Measurements from ENCODE around the gene ZNF831. TPM values are rescaled to one million over a fixed set of nuclear protein-coding genes. Genes with fewer than 3 reads are reported as not detected.
A peak's percentile ranks its signal among the peaks of the same experiment; 100 is the strongest.

ZNF831 gene
- total RNA-seq, 6 experiments from 2014 or later, result 0.04 to 0.25 (median 0.07) TPM

- peaks cover 0 to 18% of the 10 kb centered on the region in 2 donors for H3K27me3 ChIP-seq
- ATAC-seq, result peak; percentile 10 to 17 (median 15)
These were observed 59.6 kb downstream of the ZNF831 start for GRCh38 chr20:59223182-59223601.

GRCh38 chr20:59223750-59224149 lies 60.1 kb downstream of the ZNF831 start:
- intact Hi-C loops (cut with DNase I), result loop anchor here (5.0 to 10.0 kb wide), 3 partner anchors 129 to 356 kb away; no protein-coding TSS in a partner anchor
- 63% methylated on average over 8 of the region's 12 CpGs for WGBS (ENCODE audit: insufficient coverage, low coverage, low lambda C conversion rate, missing lambda C conversion rate)
- no peaks in the 10 kb centered on the region for H3K9me3 ChIP-seq

More at GRCh38 chr20:59223182-59223601, 59.6 kb downstream of the ZNF831 start:
- TF ChIP-seq CTCF (IDR thresholded peaks at IDR 0.05), result no peak
- TF ChIP-seq POLR2A (IDR thresholded peaks at IDR 0.05), result no peak
- 9% methylated on average over 21 of the region's 21 CpGs for WGBS (ENCODE audit: insufficient coverage, low coverage, low lambda C conversion rate, missing lambda C conversion rate)
- H3K9me3 ChIP-seq, result no peaks in the 10 kb centered on the region
- DNase-seq, result no peak
- H3K27ac ChIP-seq, result no peak overlapping the region
- H3K4me3 ChIP-seq, result no peak overlapping the region
- no peaks in the 10 kb centered on the region for H3K36me3 ChIP-seq
- intact Hi-C loops (cut with DNase I), result loop anchor here (5.0 to 10.0 kb wide), 3 partner anchors 128 to 356 kb away; no protein-coding TSS in a partner anchor
- H3K4me1 ChIP-seq, result peaks cover 0 to 12% (median 0%) of the 10 kb centered on the region in 4 donors

DNA sequence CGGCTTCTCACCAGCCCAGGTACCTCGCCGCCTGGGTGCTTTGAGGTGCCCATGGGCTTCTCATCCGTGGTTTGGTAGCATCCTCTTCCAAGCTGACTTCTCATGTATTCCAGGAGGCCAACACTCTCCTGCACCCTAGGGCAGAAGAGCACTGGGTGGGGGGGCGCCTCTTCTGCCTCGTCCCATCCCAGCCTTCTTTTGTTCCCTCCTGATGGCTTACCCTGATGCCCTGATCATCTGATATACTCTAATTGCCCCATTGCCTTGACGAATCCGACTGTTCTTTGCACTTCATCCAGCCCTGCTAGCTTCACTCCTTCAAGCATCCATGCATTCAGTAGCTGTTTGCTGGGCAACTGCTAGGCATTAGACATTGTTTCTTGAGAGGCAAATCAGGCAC lies 60.6 kb downstream of the ZNF831 start:
- DNase-seq (no peak), ATAC-seq (no peak)
- H3K9me3 ChIP-seq, result no peaks in the 10 kb centered on the region
- no peak for TF ChIP-seq CTCF (IDR thresholded peaks at IDR 0.05)
- no peak for TF ChIP-seq POLR2A (IDR thresholded peaks at IDR 0.05)
- no peak overlapping the region for H3K27ac ChIP-seq
- no peaks in the 10 kb centered on the region for H3K36me3 ChIP-seq
- H3K4me3 ChIP-seq, result no peak overlapping the region
- peaks cover 0 to 12% (median 0%) of the 10 kb centered on the region in 4 donors for H3K4me1 ChIP-seq
- peaks cover 0 to 18% of the 10 kb centered on the region in 2 donors for H3K27me3 ChIP-seq
- WGBS (ENCODE audit: insufficient coverage, low coverage, low lambda C conversion rate, missing lambda C conversion rate), result 50% methylated on average over 4 of the region's 8 CpGs
- intact Hi-C loops (cut with DNase I), result loop anchor here (5.0 to 10.0 kb wide), 3 partner anchors 129 to 357 kb away; no protein-coding TSS in a partner anchor

More at GRCh38 chr20:59223750-59224149, 60.1 kb downstream of the ZNF831 start:
- Histone ChIP-seq H3K4me3 (no peak overlapping the region), H3K4me1 (peaks cover 0 to 12% (median 0%) of the 10 kb centered on the region in 4 donors), H3K27ac (no peak overlapping the region), H3K36me3 (no peaks in the 10 kb centered on the region), H3K27me3 (peaks cover 0 to 18% of the 10 kb centered on the region in 2 donors)
- TF ChIP-seq POLR2A (IDR thresholded peaks at IDR 0.05) (no peak), CTCF (IDR thresholded peaks at IDR 0.05) (no peak)
- DNase-seq (no peak), ATAC-seq (no peak)

GRCh38 chr20:59230385-59230784 lies 66.8 kb downstream of the ZNF831 start:
- no peaks in the 10 kb centered on the region for H3K36me3 ChIP-seq
- H3K4me3 ChIP-seq, result no peak overlapping the region
- DNase-seq, result no peak
- no peaks in the 10 kb centered on the region for H3K4me1 ChIP-seq
- WGBS (ENCODE audit: insufficient coverage, low coverage, low lambda C conversion rate, missing lambda C conversion rate), result 88% methylated on average over 1 of the region's 1 CpG
- no peak overlapping the region for H3K27ac ChIP-seq
- H3K9me3 ChIP-seq, result peaks cover 0 to 2% (median 0%) of the 10 kb centered on the region in 4 donors
- no peaks in the 10 kb centered on the region for H3K27me3 ChIP-seq
- no peak for TF ChIP-seq POLR2A (IDR thresholded peaks at IDR 0.05)
- no peak for TF ChIP-seq CTCF (IDR thresholded peaks at IDR 0.05)
- no peak for ATAC-seq
- intact Hi-C loops (cut with DNase I), result no loop called here
